K562 (cell line): Measurements from ENCODE around the gene STK17A. TPM values are rescaled to one million over a fixed set of nuclear protein-coding genes. Genes with fewer than 3 reads are reported as not detected.

ENCODE experiments used
- ATAC-seq: fragments of 200-7000 bp; cut with Tn5 transposase; 3 replicates; pipeline ENCODE4 v1.9.1; 2020; ENCODE audit warnings: moderate library complexity
- BruUV-seq: library from RNA; stranded (reverse); fragments of 400-500 nt; replicated peaks from 2 replicates; lab custom pipeline; 2021; lab: Mats Ljungman, UMichigan
- CTCF ChIA-PET: fragments of 300-600 bp; formaldehyde crosslinking; extraction: SDS; loops from one replicate; lab custom pipeline; 2021; ENCODE audit warnings: low intra/inter-chr PET ratio; lab: Yijun Ruan, JAX
- POLR2A ChIA-PET: fragments of 300-600, 350-650 bp; sonication (Branson Sonifier 250); formaldehyde crosslinking; extraction: SDS; loops from one replicate; lab custom pipeline; 2021; ENCODE audit warnings: antibody characterized with exemption, inconsistent platforms; lab: Yijun Ruan, JAX
- DNase-seq, 4 experiments: peaks; one replicate each; pipeline versions ENCODE4 v3.0.0 to v3.0.0-alpha.2; 2011 to 2018; ENCODE audit warnings: low spot score in 3 of 4, mixed read lengths in 3 of 4; ENCODE audit errors: extremely low read depth in 1 of 4
- FAIRE-seq: peaks from 2 replicates; lab custom pipeline; 2011; peaks lifted over from hg19 to GRCh38; lab: Jason Lieb, UNC
- H2AFZ ChIP-seq: 2 replicates; pipeline ENCODE4 v1.6.0; 2011; ENCODE audit warnings: low read depth, low read length, control low read depth, inconsistent platforms
- H3K27ac ChIP-seq: fragments of 200-600 bp; 3 replicates; pipeline ENCODE4 v1.8.0; 2011; ENCODE audit warnings: low read depth, mild to moderate bottlenecking, control low read depth, inconsistent platforms, low read length, moderate library complexity, mixed read lengths; ENCODE audit errors: extremely low read depth
- H3K27me3 ChIP-seq, 2 experiments: fragments of 300-600 bp in 1 of 2; 2 replicates in 1 of 2; 3 replicates in 1 of 2; pipeline versions ENCODE4 v1.6.0 to v1.8.0; 2011; ENCODE audit warnings: inconsistent platforms in 2 of 2, low read length in 2 of 2, mild to moderate bottlenecking in 1 of 2, mixed read lengths in 1 of 2, moderate library complexity in 1 of 2; ENCODE audit not compliant: control insufficient read depth in 2 of 2, insufficient read depth in 2 of 2
- H3K36me3 ChIP-seq: fragments of 300-600 bp; 3 replicates; pipeline ENCODE4 v1.8.0; 2011; ENCODE audit warnings: mild to moderate bottlenecking, low read length, inconsistent platforms; ENCODE audit not compliant: control insufficient read depth, insufficient read depth
- H3K4me1 ChIP-seq, 2 experiments: fragments of 200-600 bp in 1 of 2; replicated peaks in 1 of 2; 2 replicates in 1 of 2; 3 replicates in 1 of 2; pipeline versions ENCODE4 v1.5.1 to v1.8.0; 2011; ENCODE audit warnings: inconsistent platforms in 2 of 2, low read length in 2 of 2, mild to moderate bottlenecking in 1 of 2, mixed read lengths in 1 of 2, moderate library complexity in 1 of 2; ENCODE audit not compliant: control insufficient read depth in 2 of 2, insufficient read depth in 2 of 2
- H3K4me2 ChIP-seq: 2 replicates; pipeline ENCODE4 v1.6.1; 2011; ENCODE audit warnings: low read length, control low read depth, inconsistent platforms, mixed read lengths; ENCODE audit not compliant: insufficient read depth
- H3K4me3 ChIP-seq: fragments of 200-600 bp; sonication (generic), shearing (Covaris generic); 2 replicates; pipeline ENCODE4 v1.5.1; 2016; ENCODE audit warnings: control low read depth, inconsistent platforms
- H3K79me2 ChIP-seq: fragments of 200-600 bp; 3 replicates; pipeline ENCODE4 v1.8.0; 2011; ENCODE audit warnings: low read length, inconsistent platforms; ENCODE audit not compliant: control insufficient read depth, insufficient read depth
- H3K9ac ChIP-seq, 2 experiments: 2 replicates each; pipeline versions ENCODE4 v1.6.0 to v1.6.1; 2011; ENCODE audit warnings: low read depth in 2 of 2, low read length in 2 of 2, control low read depth in 1 of 2, inconsistent platforms in 1 of 2, mild to moderate bottlenecking in 1 of 2, mixed read lengths in 1 of 2; ENCODE audit not compliant: insufficient read depth in 1 of 2
- H3K9me1 ChIP-seq: one replicate; pipeline ENCODE4 v1.6.0; 2011; ENCODE audit warnings: inconsistent platforms, mild to moderate bottlenecking, low read length, moderate library complexity; ENCODE audit not compliant: control insufficient read depth, insufficient read depth
- H3K9me3 ChIP-seq: replicated peaks from 2 replicates; pipeline ENCODE4 v1.5.1; 2011; ENCODE audit warnings: low read depth, low read length, inconsistent platforms; ENCODE audit not compliant: control insufficient read depth, insufficient read depth
- H4K20me1 ChIP-seq: replicated peaks from 2 replicates; pipeline ENCODE4 v1.6.1; 2011; ENCODE audit warnings: low read length, inconsistent platforms, mixed read lengths; ENCODE audit not compliant: control insufficient read depth, insufficient read depth
- ARID2 ChIP-seq: fragments of 450-650 bp; IDR thresholded peaks from 2 replicates; pipeline ENCODE4 v1.6.1; 2017; ENCODE audit warnings: antibody characterized with exemption, mild to moderate bottlenecking
- ESRRA ChIP-seq: fragments of 450-650 bp; IDR thresholded peaks from 2 replicates; pipeline ENCODE4 v1.6.1; 2014; ENCODE audit warnings: low read depth, mild to moderate bottlenecking, moderate library complexity, borderline replicate concordance
- ILF3 ChIP-seq: fragments of 450-650 bp; IDR thresholded peaks from 2 replicates; pipeline ENCODE4 v1.6.1; 2018; ENCODE audit warnings: antibody characterized with exemption, mild to moderate bottlenecking, moderate library complexity, borderline replicate concordance
- L3MBTL2 ChIP-seq: fragments of 450-650 bp; IDR thresholded peaks from 2 replicates; pipeline ENCODE4 v1.6.1; 2016; ENCODE audit warnings: mild to moderate bottlenecking, moderate library complexity
- MAFF ChIP-seq: IDR thresholded peaks from 2 replicates; pipeline ENCODE4 v1.6.1; 2012; ENCODE audit warnings: low read length, improper control_type of control experiment
- MYC ChIP-seq, 2 experiments: fragments of 250-450 bp in 1 of 2; sonication (Bioruptor Pico) in 1 of 2; IDR thresholded peaks; 2 replicates each; pipeline versions ENCODE4 v1.5.1 to v1.6.1; 2012 to 2021; ENCODE audit warnings: low read depth in 2 of 2, borderline replicate concordance in 1 of 2, improper control_type of control experiment in 1 of 2, low read length in 1 of 2, mild to moderate bottlenecking in 1 of 2, moderate library complexity in 1 of 2
- PTRF ChIP-seq: fragments of 450-650 bp; IDR thresholded peaks from 2 replicates; pipeline ENCODE4 v1.6.1; 2016; ENCODE audit warnings: mild to moderate bottlenecking, missing genetic modification characterization, missing compliant biosample characterization
- RBM22 ChIP-seq: fragments of 200-400 bp; formaldehyde crosslinking; IDR thresholded peaks from 2 replicates; pipeline ENCODE4 v1.6.1; 2018; ENCODE audit warnings: low read length, low read depth; ENCODE audit not compliant: poor library complexity, severe bottlenecking
- TCF7 ChIP-seq: sonication (generic); IDR thresholded peaks from 2 replicates; pipeline ENCODE4 v1.6.1; 2016; ENCODE audit warnings: antibody characterized with exemption, borderline replicate concordance
- ZNF121 ChIP-seq: sonication (generic); formaldehyde crosslinking; conservative IDR thresholded peaks from 2 replicates; pipeline ENCODE4 v1.8.0; 2022; ENCODE audit warnings: missing genetic modification reagents
- ZNF165 ChIP-seq: fragments of 250-450 bp; sonication (Bioruptor Pico); IDR thresholded peaks from 2 replicates; pipeline ENCODE4 v1.4.0; 2020; ENCODE audit warnings: borderline replicate concordance
- ZNF175 ChIP-seq: fragments of 200-800 bp; sonication (Bioruptor generic); IDR thresholded peaks from 2 replicates; pipeline ENCODE4 v1.6.1; 2016; ENCODE audit warnings: low read depth, mild to moderate bottlenecking, missing genetic modification characterization, missing compliant biosample characterization
- ZNF311 ChIP-seq: fragments of 250-450 bp; sonication (Bioruptor Pico); IDR thresholded peaks from 2 replicates; pipeline ENCODE4 v1.4.0; 2020; ENCODE audit warnings: mild to moderate bottlenecking, moderate library complexity
- ZNF75A ChIP-seq: fragments of 450-650 bp; formaldehyde crosslinking; IDR thresholded peaks from 2 replicates; pipeline ENCODE4 v1.4.0; 2020; ENCODE audit warnings: mild to moderate bottlenecking
- WGBS: fragments of 100-300 bp; shearing (Covaris generic); methylation state at CpG from one replicate; pipeline ENCODE4 v1.1.6; 2016; ENCODE audit warnings: low coverage, mixed read lengths; ENCODE audit not compliant: insufficient coverage; ENCODE audit errors: missing lambda C conversion rate; 5-methylcytosine and 5-hydroxymethylcytosine counted together
- in situ Hi-C: fragments of 300-500 bp; cut with MboI; formaldehyde crosslinking; loops from 4 replicates; pipeline ENCODE4 v1.15.0; 2018; ENCODE audit warnings: inconsistent platforms, mixed read lengths
- intact Hi-C: fragments of 100-400 bp; cut with micrococcal nuclease; formaldehyde crosslinking; loops from 2 replicates; pipeline ENCODE4 v1.14.2; 2022
- polyA plus RNA-seq, 8 experiments: library from polyadenylated mRNA; depleted of rRNA in 4 of 8; stranded (reverse) in 5 of 8; unstranded in 3 of 8; fragments of >200 nt; fragmentation: Nextera tagmentation in 2 of 8; fragmentation: Illumina TruSeq in 1 of 8; extraction: Ambion mirVana in 2 of 8; extraction: Trizol in 1 of 8; gene quantifications; 2 replicates each; pipeline versions ENCODE4 v1.2.1 to v1.2.3, GENCODE V29; 2011 to 2014; ENCODE audit warnings: inconsistent platforms in 1 of 8, missing spikeins in 1 of 8
- total RNA-seq, 7 experiments: library from RNA; depleted of rRNA in 6 of 7; stranded (reverse); fragments of >200 nt in 6 of 7; fragmentation: Illumina TruSeq in 2 of 7; extraction: Trizol in 2 of 7; gene quantifications; 2 replicates each; pipeline versions ENCODE4 v1.2.1 to v1.2.3, GENCODE V29; 2011 to 2021; ENCODE audit warnings: low replicate concordance in 1 of 7

Gene STK17A
- total and polyA plus RNA-seq, 9 of the 15 experiments (the other 6 are each of a cell fraction or from before 2014, with no cell fraction given), result 3.4 to 16.3 (median 13.2) TPM

DNA sequence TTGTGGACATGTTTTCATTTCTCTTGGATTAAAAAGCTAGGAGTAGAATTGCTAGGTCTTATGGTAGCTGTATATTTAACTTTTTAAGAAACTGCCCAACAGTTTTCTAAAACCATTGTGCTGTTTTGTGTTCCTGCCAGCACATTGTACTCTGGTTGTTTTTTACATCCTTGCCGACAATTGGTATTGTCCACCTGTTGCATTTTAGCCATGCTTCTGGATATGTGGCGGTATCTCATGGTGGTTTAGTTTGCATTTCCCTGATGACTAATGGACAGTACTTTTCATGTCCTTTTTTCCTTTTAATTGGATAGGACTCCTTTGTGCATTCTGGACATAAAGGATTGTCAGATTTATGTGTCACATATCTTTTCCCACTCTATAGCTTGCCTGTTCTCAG lies 45.5 kb downstream of the STK17A start:
- H3K79me2 ChIP-seq, result no peaks in the 10 kb centered on the region
- no peak for FAIRE-seq

DNA sequence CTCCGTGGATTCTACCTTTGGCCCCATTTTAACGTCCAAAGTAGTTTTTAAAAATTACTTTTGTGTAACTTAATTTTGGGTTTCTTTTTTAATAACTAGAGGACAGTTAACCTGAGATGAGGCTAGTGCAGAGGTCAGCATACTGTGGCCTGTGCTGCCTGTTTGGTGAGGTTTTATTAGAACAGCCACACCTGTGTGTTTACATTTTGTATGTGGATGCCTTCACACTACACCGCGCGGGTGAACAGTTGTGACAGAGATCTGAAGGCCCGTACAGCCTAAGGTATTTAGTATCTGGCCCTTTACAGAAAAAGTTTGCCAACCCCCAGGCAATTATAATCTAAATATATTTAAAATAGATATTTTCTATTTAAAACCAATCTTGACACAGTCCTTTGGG lies 46.9 kb downstream of the STK17A start:
- ChIA-PET CTCF (no interaction called here), POLR2A (interaction anchor here (1.1 to 1.4 kb wide), 2 partner anchors 9 to 10 kb away, joined by 4 to 5 read pairs; no protein-coding TSS in a partner anchor)
- no peaks in the 10 kb centered on the region for H4K20me1 ChIP-seq
- H3K27me3 ChIP-seq, result no peaks in the 10 kb centered on the region
- in situ Hi-C loops, result no loop called here
- no peaks in the 10 kb centered on the region for H3K4me1 ChIP-seq
- intact Hi-C loops, result no loop called here
- H3K27ac ChIP-seq, result no peak overlapping the region
- no peaks in the 10 kb centered on the region for H3K9me1 ChIP-seq
- whole genome bisulfite sequencing, result 95% methylated on average over 6 of the region's 6 CpGs
- BruUV-seq, result no TSS peak
- H2AFZ ChIP-seq, result no peak overlapping the region
- DNase-seq, result no peak
- H3K4me2 ChIP-seq, result no peak overlapping the region
- FAIRE-seq, result no peak
- peaks cover 78% of the 10 kb centered on the region for H3K36me3 ChIP-seq
- H3K4me3 ChIP-seq, result no peak overlapping the region
- no peaks in the 10 kb centered on the region for H3K79me2 ChIP-seq
- H3K9ac ChIP-seq, result no peak overlapping the region
- ATAC-seq, result no peak
- no peaks in the 10 kb centered on the region for H3K9me3 ChIP-seq
- TF ChIP-seq ZNF311 (no peak), RBM22 (no peak), MYC (IDR thresholded peaks at IDR 0.05; ENCODE audit: low read depth, low read length) (no peak), MYC (CRISPR knock-in tag; IDR thresholded peaks at IDR 0.05; ENCODE audit: borderline replicate concordance, low read depth) (no peak), ZNF175 (CRISPR knock-in tag) (no peak), ILF3 (no peak), ESRRA (no peak), L3MBTL2 (no peak), MAFF (no peak), ZNF121 (CRISPR knock-in tag) (no peak), ARID2 (no peak), PTRF (tag) (no peak), ZNF165 (CRISPR knock-in tag) (no peak), TCF7 (no peak)

More for the DNA sequence above, 45.5 kb downstream of the STK17A start:
- Histone ChIP-seq H3K27me3 (no peaks in the 10 kb centered on the region), H4K20me1 (no peaks in the 10 kb centered on the region), H3K9ac (no peak overlapping the region), H3K36me3 (peaks cover 76% of the 10 kb centered on the region), H3K9me1 (no peaks in the 10 kb centered on the region), H2AFZ (no peak overlapping the region), H3K27ac (no peak overlapping the region), H3K4me2 (no peak overlapping the region), H3K4me3 (no peak overlapping the region), H3K4me1 (no peaks in the 10 kb centered on the region), H3K9me3 (no peaks in the 10 kb centered on the region)
- in situ Hi-C loops (no loop called here), intact Hi-C loops (no loop called here)
- DNase-seq, result no peak
- TF ChIP-seq ESRRA, result no peak
- 0 out of 2 replicates have a peak, but pooled peaks have one; percentile 59 for TF ChIP-seq ZNF75A (CRISPR knock-in tag)
- BruUV-seq, result TSS peak; percentile 8
- ATAC-seq, result no peak
- WGBS, result 93% methylated on average over 2 of the region's 2 CpGs
- POLR2A ChIA-PET, result interaction anchor here (1.5 kb wide), 1 partner anchor 10 kb away, joined by 3 read pairs; no protein-coding TSS in a partner anchor
- CTCF ChIA-PET, result no interaction called here
